WERI-Rb-1 (cell line): ENCODE data around the gene TAF3.

Source experiments
- DNase-seq: peaks from one replicate; pipeline ENCODE4 v3.0.0-alpha.2; 2020
- H3K27ac ChIP-seq: fragments of 250-450 bp; sonication (Bioruptor Pico); 2 replicates; pipeline ENCODE4 v1.5.1; 2020; ENCODE audit warnings: mild to moderate bottlenecking, moderate library complexity
- H3K27me3 ChIP-seq: fragments of 250-450 bp; sonication (Bioruptor Pico); 2 replicates; pipeline ENCODE4 v1.5.1; 2021; ENCODE audit warnings: mild to moderate bottlenecking, low read depth, moderate library complexity; ENCODE audit not compliant: insufficient read depth, severe bottlenecking
- H3K36me3 ChIP-seq: fragments of 250-450 bp; sonication (Bioruptor Pico); 2 replicates; pipeline ENCODE4 v1.5.1; 2020; ENCODE audit warnings: mild to moderate bottlenecking, moderate library complexity
- H3K4me3 ChIP-seq: 2 replicates; pipeline ENCODE4 v1.5.1; 2011; ENCODE audit warnings: low read depth, mild to moderate bottlenecking, control low read depth, low read length
- H3K9me3 ChIP-seq: fragments of 250-450 bp; sonication (Bioruptor Pico); 2 replicates; pipeline ENCODE4 v1.5.1; 2021; ENCODE audit warnings: mild to moderate bottlenecking, moderate library complexity; ENCODE audit not compliant: severe bottlenecking
- TF ChIP-seq, protein P1 (sequence below): IDR thresholded peaks from 2 replicates; pipeline ENCODE4 v1.5.1; 2011; ENCODE audit warnings: low read depth, mild to moderate bottlenecking, control low read depth, inconsistent platforms, low read length

The TAF3 gene

GRCh38 chr10:8054244-8054493 is 235.9 kb downstream of the TAF3 start:
- Histone ChIP-seq H3K27ac (no peak overlapping the region), H3K4me3 (no peak overlapping the region), H3K36me3 (no peaks in the 10 kb centered on the region), H3K27me3 (peaks cover 60% of the 10 kb centered on the region), H3K9me3 (peaks cover 4% of the 10 kb centered on the region)
- TF ChIP-seq, protein P1, sequence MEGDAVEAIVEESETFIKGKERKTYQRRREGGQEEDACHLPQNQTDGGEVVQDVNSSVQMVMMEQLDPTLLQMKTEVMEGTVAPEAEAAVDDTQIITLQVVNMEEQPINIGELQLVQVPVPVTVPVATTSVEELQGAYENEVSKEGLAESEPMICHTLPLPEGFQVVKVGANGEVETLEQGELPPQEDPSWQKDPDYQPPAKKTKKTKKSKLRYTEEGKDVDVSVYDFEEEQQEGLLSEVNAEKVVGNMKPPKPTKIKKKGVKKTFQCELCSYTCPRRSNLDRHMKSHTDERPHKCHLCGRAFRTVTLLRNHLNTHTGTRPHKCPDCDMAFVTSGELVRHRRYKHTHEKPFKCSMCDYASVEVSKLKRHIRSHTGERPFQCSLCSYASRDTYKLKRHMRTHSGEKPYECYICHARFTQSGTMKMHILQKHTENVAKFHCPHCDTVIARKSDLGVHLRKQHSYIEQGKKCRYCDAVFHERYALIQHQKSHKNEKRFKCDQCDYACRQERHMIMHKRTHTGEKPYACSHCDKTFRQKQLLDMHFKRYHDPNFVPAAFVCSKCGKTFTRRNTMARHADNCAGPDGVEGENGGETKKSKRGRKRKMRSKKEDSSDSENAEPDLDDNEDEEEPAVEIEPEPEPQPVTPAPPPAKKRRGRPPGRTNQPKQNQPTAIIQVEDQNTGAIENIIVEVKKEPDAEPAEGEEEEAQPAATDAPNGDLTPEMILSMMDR = no peak
- DNase-seq = no peak

- Histone ChIP-seq H3K36me3 (no peaks in the 10 kb centered on the region), H3K27me3 (peaks cover 59% of the 10 kb centered on the region), H3K27ac (no peak within 1 kb of the TSS), H3K9me3 (peaks cover 4% of the 10 kb centered on the region), H3K4me3 (no peak within 1 kb of the TSS)
- TF ChIP-seq, protein P1 = no peak
- no peak for DNase-seq
These were observed 236.4 kb downstream of the TAF3 start, which contains the start of gene GATA3 for GRCh38 chr10:8054494-8055407. TSS of gene GATA3 (plus strand) at chr10:8054688. CDS start at chr10:8055656, 968 bp downstream.

- no peak for DNase-seq
- Histone ChIP-seq H3K9me3 (peaks cover 4% of the 10 kb centered on the region), H3K27me3 (peaks cover 56% of the 10 kb centered on the region), H3K27ac (no peak overlapping the region), H3K36me3 (no peaks in the 10 kb centered on the region), H3K4me3 (no peak overlapping the region)
- TF ChIP-seq, protein P1 = no peak
These were observed 237.4 kb downstream of the TAF3 start for GRCh38 chr10:8055420-8056349.

- Histone ChIP-seq H3K9me3 (peaks cover 4% of the 10 kb centered on the region), H3K36me3 (no peaks in the 10 kb centered on the region), H3K27ac (no peak overlapping the region), H3K27me3 (peaks cover 55% of the 10 kb centered on the region), H3K4me3 (no peak overlapping the region)
- DNase-seq = no peak
- TF ChIP-seq, protein P1 = no peak
These were observed 238.1 kb downstream of the TAF3 start for GRCh38 chr10:8056378-8056777.

DNA sequence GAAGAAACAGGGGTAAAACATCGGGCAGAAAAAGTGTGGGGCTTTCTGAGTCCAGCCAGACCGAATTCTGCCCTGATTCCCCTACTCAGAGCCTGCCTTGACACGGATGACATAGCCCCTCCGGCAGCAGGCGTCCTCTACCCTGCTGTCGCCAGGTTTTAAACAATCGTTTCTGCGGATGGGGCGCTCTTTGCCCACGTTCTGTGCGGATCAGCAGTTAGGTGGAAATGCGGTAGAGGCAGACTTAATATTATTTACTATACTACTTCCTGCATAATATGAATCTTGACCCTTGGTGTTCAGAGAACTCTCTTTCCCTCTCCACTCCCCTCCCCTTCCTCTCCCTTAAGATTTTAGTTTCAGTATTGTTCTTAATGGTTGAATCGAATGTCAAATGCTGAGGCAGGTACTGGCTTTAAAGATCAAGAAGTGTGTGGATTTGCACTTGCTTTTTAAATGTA is 238.6 kb downstream of the TAF3 start:
- TF ChIP-seq, protein P1 = no peak
- no peaks in the 10 kb centered on the region for H3K36me3 ChIP-seq

More for the DNA sequence above, 238.6 kb downstream of the TAF3 start:
- peaks cover 51% of the 10 kb centered on the region for H3K27me3 ChIP-seq
- no peak overlapping the region for H3K27ac ChIP-seq
- H3K9me3 ChIP-seq = peaks cover 4% of the 10 kb centered on the region
- no peak overlapping the region for H3K4me3 ChIP-seq
- DNase-seq = no peak
